ENCODE measurements around the gene RNF148. TPM values are rescaled to one million over a fixed set of nuclear protein-coding genes. Genes with fewer than 3 reads are reported as not detected.

RNF148 gene
- total and polyA plus RNA-seq, 7 experiments from 2014 or later: not detected

Other genes starting within 250 kb of the RNF148 start
- gene RNF133, start 3.8 kb downstream of the RNF148 start, total RNA-seq: not detected
- gene RNF133, start 3.8 kb downstream of the RNF148 start, polyA plus RNA-seq: not detected
- gene CADPS2, start 183.5 kb upstream of the RNF148 start, total RNA-seq: not detected
- not detected for gene CADPS2, start 183.5 kb upstream of the RNF148 start, polyA plus RNA-seq

Data from naive thymus-derived CD4-positive, alpha-beta T cell (primary cell).